NCI-H524 treated with DMSO at 0.1 percent for 48 hours (cell line): ENCODE measurements around the gene LINGO1.
A peak's percentile ranks its signal among the peaks of the same experiment; 100 is the strongest.

Experiments used
- DNase-seq: peaks from one replicate; lab custom pipeline; 2025; lab: John Stamatoyannopoulos, UW

LINGO1 gene

GRCh38 chr15:77615472-77615871, 17.2 kb downstream of the LINGO1 start:
- DNase-seq, result no peak

GRCh38 chr15:77614251-77614806, 18.4 kb downstream of the LINGO1 start:
- no peak for DNase-seq

GRCh38 chr15:77613814-77614213, 18.9 kb downstream of the LINGO1 start:
- DNase-seq, result no peak

GRCh38 chr15:77612958-77613601, 19.6 kb downstream of the LINGO1 start:
- no peak for DNase-seq

GRCh38 chr15:77611767-77612166, 20.9 kb downstream of the LINGO1 start:
- no peak for DNase-seq

GRCh38 chr15:77610731-77611130, 22.0 kb downstream of the LINGO1 start:
- DNase-seq, result no peak

- no peak for DNase-seq
Measured at GRCh38 chr15:77609558-77609957, 23.2 kb downstream of the LINGO1 start.

- DNase-seq, result no peak
Measured at GRCh38 chr15:77608774-77609173, 23.9 kb downstream of the LINGO1 start.

GRCh38 chr15:77607894-77608261, 24.8 kb downstream of the LINGO1 start:
- DNase-seq, result peak; percentile 79

GRCh38 chr15:77607111-77607893, 25.4 kb downstream of the LINGO1 start:
- DNase-seq, result peak; percentile 93

GRCh38 chr15:77606142-77607034, 26.3 kb downstream of the LINGO1 start:
- no peak for DNase-seq

GRCh38 chr15:77605547-77605946, 27.2 kb downstream of the LINGO1 start:
- DNase-seq, result no peak

- no peak for DNase-seq
Measured at GRCh38 chr15:77604973-77605372, 27.7 kb downstream of the LINGO1 start.

- peak; percentile 91 for DNase-seq
Measured at GRCh38 chr15:77603611-77604336, 28.9 kb downstream of the LINGO1 start.

GRCh38 chr15:77602800-77603199, 29.9 kb downstream of the LINGO1 start:
- no peak for DNase-seq

- DNase-seq, result peak; percentile 54
Measured at GRCh38 chr15:77599899-77600298, 32.8 kb downstream of the LINGO1 start.

- no peak for DNase-seq
Measured at GRCh38 chr15:77599357-77599756, 33.4 kb downstream of the LINGO1 start.

- DNase-seq, result no peak
Measured at GRCh38 chr15:77598644-77599043, 34.1 kb downstream of the LINGO1 start.

- no peak for DNase-seq
Measured at GRCh38 chr15:77597804-77598453, 34.8 kb downstream of the LINGO1 start.

- DNase-seq, result no peak
Measured at GRCh38 chr15:77596821-77597803, 35.6 kb downstream of the LINGO1 start.
